ENCODE data around the gene F12. TPM values are rescaled to one million over a fixed set of nuclear protein-coding genes. Genes with fewer than 3 reads are reported as not detected.

Gene F12
- total RNA-seq, 1 donor = 0.27 TPM

DNA sequence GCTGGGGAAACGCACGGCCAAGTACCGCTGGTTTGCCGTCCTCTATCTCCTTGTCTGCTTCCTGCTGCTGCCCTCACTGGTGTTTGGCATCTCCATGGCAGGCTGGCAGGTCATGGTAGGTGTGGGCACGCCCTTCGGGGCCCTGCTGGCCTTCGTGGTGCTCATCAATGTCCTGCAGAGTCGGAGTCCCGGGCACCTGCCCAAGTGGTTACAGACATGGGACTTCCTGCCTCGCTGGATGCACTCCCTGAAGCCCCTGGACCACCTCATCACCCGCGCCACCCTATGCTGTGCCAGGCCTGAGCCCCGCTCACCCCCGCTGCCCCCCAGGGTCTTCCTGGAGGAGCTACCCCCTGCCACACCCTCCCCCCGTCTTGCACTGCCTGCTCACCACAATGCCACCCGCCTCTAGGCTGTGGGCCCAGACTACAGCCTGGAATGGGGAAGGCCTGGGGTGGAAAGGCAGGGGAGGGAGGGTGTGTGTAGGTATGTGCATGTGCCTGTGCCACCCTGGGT is 11.4 kb downstream of the F12 start:
- TF ChIP-seq, protein P1, sequence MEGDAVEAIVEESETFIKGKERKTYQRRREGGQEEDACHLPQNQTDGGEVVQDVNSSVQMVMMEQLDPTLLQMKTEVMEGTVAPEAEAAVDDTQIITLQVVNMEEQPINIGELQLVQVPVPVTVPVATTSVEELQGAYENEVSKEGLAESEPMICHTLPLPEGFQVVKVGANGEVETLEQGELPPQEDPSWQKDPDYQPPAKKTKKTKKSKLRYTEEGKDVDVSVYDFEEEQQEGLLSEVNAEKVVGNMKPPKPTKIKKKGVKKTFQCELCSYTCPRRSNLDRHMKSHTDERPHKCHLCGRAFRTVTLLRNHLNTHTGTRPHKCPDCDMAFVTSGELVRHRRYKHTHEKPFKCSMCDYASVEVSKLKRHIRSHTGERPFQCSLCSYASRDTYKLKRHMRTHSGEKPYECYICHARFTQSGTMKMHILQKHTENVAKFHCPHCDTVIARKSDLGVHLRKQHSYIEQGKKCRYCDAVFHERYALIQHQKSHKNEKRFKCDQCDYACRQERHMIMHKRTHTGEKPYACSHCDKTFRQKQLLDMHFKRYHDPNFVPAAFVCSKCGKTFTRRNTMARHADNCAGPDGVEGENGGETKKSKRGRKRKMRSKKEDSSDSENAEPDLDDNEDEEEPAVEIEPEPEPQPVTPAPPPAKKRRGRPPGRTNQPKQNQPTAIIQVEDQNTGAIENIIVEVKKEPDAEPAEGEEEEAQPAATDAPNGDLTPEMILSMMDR (IDR thresholded peaks at IDR 0.05; ENCODE audit: insufficient read depth, low read length) = no peak
- no peak for DNase-seq (ENCODE audit: low read depth)
- H3K4me3 ChIP-seq (ENCODE audit: low read depth, low read length) = no peak overlapping the region

GRCh38 chr5:177396807-177397206 is 12.6 kb downstream of the F12 start:
- TF ChIP-seq, protein P1 (IDR thresholded peaks at IDR 0.05; ENCODE audit: insufficient read depth, low read length) = no peak
- no peak for DNase-seq (ENCODE audit: low read depth)
- no peak overlapping the region for H3K4me3 ChIP-seq (ENCODE audit: low read depth, low read length)

GRCh38 chr5:177396078-177396477 is 13.3 kb downstream of the F12 start:
- H3K4me3 ChIP-seq (ENCODE audit: low read depth, low read length) = no peak overlapping the region
- TF ChIP-seq, protein P1 (IDR thresholded peaks at IDR 0.05; ENCODE audit: insufficient read depth, low read length) = no peak
- no peak for DNase-seq (ENCODE audit: low read depth)

DNA sequence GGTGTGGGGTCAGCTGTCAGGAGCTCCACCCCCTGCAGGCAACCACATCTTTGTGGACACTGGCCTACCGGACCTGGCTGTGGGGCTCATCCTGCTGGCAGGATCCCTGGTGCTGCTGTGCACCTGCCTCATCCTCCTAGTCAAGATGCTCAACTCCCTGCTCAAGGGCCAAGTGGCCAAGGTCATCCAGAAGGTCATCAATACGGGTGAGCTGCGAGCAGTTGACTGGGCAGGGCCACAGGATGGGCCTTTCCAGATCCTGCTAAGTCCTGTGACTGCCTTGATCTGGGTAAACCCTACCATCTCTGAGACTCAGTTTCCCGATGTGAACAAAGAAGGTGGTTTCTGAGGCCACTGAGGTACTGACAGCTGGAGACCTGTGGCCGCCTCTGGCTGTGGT is 15.4 kb downstream of the F12 start:
- H3K4me3 ChIP-seq (ENCODE audit: low read depth, low read length) = no peak overlapping the region
- no peak for DNase-seq (ENCODE audit: low read depth)

GRCh38 chr5:177393206-177393765 is 16.1 kb downstream of the F12 start:
- H3K4me3 ChIP-seq (ENCODE audit: low read depth, low read length) = no peak overlapping the region
- TF ChIP-seq, protein P1 (IDR thresholded peaks at IDR 0.05; ENCODE audit: insufficient read depth, low read length) = no peak
- no peak for DNase-seq (ENCODE audit: low read depth)

More for the DNA sequence above, 15.4 kb downstream of the F12 start:
- TF ChIP-seq, protein P1 (IDR thresholded peaks at IDR 0.05; ENCODE audit: insufficient read depth, low read length) = no peak

GRCh38 chr5:177392765-177393164 is 16.6 kb downstream of the F12 start:
- TF ChIP-seq, protein P1 (IDR thresholded peaks at IDR 0.05; ENCODE audit: insufficient read depth, low read length) = no peak
- no peak overlapping the region for H3K4me3 ChIP-seq (ENCODE audit: low read depth, low read length)
- no peak for DNase-seq (ENCODE audit: low read depth)

Measured in fibroblast of the aortic adventitia (primary cell).